Transverse colon (tissue), 4 donors: ENCODE measurements around the gene PIAS1.

ENCODE experiments used
- POLR2AphosphoS5 ChIP-seq, 3 donors: sonication (generic); formaldehyde crosslinking; IDR thresholded peaks; one replicate each; pipeline ENCODE4 v1.6.1; 2016; ENCODE audit warnings: antibody characterized with exemption in 3 of 3
- TF ChIP-seq, protein P1 (sequence below), 5 experiments: fragments of 200-600 bp in 3 of 5; fragments of 450-650 bp in 2 of 5; sonication (generic) in 3 of 5; IDR thresholded peaks; 1 replicate in 2 of 5; 2 replicates in 3 of 5; pipeline ENCODE4 v1.5.1; 2016 to 2017; ENCODE audit warnings: antibody characterized with exemption in 5 of 5, inconsistent platforms in 3 of 5, mild to moderate bottlenecking in 2 of 5, moderate library complexity in 1 of 5

DNA sequence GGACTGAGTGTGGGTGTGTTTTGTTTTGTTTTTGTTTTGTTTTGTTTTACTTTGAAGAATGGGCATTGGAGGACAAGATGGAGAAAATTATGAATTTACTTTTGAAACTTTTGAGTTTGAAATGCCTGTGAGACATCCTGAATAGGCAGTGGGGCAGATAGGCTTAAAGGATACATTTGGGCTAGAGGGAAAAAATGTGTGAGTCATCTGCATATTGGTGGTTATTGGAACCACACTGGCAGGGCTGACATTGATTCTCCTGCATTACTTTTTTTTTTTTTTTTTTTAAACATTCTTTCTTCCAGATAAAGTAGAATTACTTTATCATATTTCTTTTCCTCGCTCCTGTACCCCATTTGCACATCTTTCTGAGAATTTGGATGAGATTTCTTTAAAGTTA, 94.9 kb downstream of the PIAS1 start:
- TF ChIP-seq POLR2AphosphoS5 (IDR thresholded peaks at IDR 0.05) = no peak
- TF ChIP-seq, protein P1, sequence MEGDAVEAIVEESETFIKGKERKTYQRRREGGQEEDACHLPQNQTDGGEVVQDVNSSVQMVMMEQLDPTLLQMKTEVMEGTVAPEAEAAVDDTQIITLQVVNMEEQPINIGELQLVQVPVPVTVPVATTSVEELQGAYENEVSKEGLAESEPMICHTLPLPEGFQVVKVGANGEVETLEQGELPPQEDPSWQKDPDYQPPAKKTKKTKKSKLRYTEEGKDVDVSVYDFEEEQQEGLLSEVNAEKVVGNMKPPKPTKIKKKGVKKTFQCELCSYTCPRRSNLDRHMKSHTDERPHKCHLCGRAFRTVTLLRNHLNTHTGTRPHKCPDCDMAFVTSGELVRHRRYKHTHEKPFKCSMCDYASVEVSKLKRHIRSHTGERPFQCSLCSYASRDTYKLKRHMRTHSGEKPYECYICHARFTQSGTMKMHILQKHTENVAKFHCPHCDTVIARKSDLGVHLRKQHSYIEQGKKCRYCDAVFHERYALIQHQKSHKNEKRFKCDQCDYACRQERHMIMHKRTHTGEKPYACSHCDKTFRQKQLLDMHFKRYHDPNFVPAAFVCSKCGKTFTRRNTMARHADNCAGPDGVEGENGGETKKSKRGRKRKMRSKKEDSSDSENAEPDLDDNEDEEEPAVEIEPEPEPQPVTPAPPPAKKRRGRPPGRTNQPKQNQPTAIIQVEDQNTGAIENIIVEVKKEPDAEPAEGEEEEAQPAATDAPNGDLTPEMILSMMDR (IDR thresholded peaks at IDR 0.05) = no peak
